ENCODE measurements around the gene ZBTB7C.

GRCh38 chr18:47978141-47978540 lies 431.0 kb downstream of the ZBTB7C start:
- TF ChIP-seq CTCF (conservative IDR thresholded peaks at IDR 0.05) (no peak), ZFX (IDR thresholded peaks at IDR 0.05) (no peak)
